ENCODE data around the gene GNAI2.
"Not testable (repeated sequence)": the region's sequence is repeated elsewhere in the genome, so short reads cannot be mapped to it uniquely, and the experiment has no call there.

Gene GNAI2

GRCh38 chr3:50249457-50249856 is 13.5 kb downstream of the GNAI2 start:
- no peak for DNase-seq

DNA sequence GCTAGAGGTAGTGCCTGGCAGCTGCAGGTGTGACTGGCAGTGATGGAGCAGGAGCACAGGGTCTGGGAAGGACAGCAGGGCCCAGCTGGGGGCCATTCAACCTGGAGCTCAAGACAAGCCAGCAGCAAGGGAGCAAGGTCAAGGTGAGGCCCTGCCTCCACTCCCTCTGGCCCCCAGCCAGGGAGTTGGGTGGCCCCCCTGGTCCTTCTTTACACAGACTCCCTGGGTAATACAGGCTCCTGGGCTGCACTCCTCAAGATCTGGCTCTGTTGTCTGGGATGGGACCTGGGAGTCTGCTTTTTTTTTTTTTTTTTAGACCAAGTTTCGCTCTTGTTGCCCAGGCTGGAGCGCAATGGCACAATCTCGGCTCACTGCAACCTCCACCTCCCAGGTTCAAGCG is 14.5 kb downstream of the GNAI2 start:
- no peak for DNase-seq

DNA sequence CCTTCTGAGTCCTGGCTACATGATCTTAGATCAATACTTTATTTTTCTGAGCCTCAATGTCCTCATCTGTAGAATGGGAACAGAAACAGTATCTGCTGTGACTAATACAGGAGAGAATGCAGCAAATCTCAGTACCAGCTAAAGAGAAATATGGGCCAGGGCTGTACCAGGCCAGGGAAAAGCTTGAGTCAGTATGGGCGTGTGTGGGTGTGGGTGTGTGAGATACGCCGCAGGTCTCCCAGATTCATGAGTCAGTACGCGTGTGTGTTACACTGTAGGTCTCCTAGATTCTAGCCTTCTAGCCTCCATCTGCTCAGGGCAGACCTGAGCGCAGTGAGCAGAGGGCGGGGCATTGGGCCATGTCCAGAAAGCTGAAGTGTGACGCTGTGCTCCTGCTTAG is 15.2 kb downstream of the GNAI2 start:
- DNase-seq: no peak

DNA sequence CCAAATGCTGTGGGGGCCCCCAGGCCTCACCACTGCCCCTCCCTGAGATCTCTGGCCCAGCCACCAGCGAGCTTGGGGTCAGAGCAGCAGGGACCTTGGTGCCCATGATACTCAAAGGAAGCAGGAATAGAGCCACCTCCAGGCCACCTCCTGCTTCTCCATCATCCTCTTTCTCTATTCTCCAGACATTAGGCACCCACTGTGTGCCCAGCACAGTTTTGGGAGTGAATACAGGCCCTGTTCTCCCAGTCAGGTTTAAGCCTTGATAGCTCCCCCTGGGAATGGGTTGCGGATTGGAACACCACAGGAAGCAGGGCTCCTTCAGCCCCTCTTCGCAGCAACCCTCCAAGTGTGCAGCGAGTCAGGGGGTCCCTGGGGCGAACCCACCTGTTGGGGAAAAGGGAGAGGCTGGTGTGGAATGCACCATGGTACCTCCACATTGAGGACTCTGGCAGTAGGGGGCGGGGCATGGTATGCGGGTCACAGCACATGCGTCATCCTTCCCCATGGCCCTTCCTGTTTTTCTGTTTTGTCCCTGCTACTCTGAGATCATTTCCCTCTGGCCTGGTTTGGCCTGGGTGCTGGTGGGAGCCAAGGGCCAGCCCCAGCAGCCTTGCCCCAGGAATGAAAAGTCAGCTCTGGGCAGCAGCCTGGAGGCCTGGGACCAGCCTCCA is 18.7 kb downstream of the GNAI2 start:
- DNase-seq: no peak

DNA sequence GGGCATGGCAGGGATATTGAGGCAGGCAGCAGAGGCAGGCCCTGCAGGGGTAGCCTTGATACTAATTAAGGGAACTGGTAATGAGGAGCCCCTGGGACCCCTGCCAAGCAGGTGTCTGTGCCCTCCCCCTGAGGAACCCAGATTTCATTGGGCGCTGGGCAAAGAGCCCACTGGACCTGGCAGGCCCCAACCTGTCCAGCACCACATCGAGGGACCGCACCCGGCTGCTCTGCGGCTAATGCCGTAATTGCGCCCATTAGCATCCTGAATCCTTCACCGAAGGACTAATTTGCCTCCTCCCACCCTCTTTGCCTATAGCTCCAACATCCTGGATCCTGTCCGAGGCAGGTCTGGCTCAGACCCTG is 19.2 kb downstream of the GNAI2 start:
- DNase-seq: no peak

GRCh38 chr3:50256978-50257890 is 21.2 kb downstream of the GNAI2 start:
- no peak for DNase-seq

- DNase-seq: no peak
Measured at GRCh38 chr3:50258029-50258680, 22.2 kb downstream of the GNAI2 start.

- DNase-seq: no peak
Measured at GRCh38 chr3:50258979-50259378, 23.0 kb downstream of the GNAI2 start.

DNA sequence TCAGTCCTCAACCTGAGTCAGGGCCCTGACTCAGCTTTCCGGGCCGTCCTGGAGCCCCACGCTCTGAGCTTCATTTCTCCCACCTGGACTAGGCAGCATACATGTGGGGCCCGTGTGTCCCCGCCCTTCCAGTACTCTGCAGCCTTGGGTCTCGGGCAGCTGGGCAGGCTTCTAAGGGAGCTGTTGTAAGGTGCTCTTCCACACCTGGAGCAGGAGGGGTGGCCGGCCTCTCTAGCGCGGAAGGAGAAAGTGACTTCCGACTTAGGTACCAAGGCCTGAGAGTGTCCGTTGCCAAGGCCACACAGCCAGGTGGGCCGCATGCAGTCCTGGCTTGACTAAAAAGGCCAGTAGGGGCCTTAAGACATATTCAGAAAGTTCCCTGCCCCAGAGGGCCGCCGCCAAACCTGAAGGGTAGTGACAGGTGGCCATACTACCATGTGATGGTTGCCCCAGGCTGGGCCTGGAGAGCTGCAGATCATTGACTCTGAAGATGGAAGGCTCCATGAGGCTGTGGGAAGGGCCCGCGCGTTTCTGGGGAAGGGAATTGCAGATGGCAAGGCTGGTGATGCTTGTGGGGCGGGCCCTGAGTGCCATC is 23.5 kb downstream of the GNAI2 start:
- no peak for DNase-seq

- DNase-seq: peak; percentile 70
Measured at GRCh38 chr3:50260027-50260941, 24.3 kb downstream of the GNAI2 start.

- DNase-seq: no peak
Measured at GRCh38 chr3:50260942-50261441, 25.0 kb downstream of the GNAI2 start.

DNA sequence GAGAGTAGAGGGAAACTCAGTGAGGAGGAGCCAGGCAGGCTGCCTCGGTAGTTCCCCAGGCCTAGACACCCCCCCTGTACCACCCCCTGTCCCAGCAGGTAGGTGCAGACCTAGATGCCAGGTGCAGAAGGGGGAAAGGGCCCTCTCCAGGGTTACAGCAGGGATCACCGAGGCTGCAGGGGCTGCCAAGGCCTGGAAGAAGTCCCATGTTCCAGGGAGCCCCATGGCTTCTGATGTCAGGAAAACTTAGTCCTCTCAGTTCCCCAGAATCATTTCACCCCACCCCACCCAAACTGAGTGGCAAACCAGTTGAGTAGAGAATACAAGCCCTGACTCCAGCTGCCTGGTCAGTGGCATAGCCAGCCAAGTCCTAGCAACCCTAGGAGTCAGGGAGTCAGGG is 25.5 kb downstream of the GNAI2 start:
- no peak for DNase-seq

- not testable (repeated sequence) for DNase-seq
Measured at GRCh38 chr3:50262200-50262599, 26.2 kb downstream of the GNAI2 start.

- DNase-seq: no peak
Measured at GRCh38 chr3:50262778-50263177, 26.8 kb downstream of the GNAI2 start.

DNA sequence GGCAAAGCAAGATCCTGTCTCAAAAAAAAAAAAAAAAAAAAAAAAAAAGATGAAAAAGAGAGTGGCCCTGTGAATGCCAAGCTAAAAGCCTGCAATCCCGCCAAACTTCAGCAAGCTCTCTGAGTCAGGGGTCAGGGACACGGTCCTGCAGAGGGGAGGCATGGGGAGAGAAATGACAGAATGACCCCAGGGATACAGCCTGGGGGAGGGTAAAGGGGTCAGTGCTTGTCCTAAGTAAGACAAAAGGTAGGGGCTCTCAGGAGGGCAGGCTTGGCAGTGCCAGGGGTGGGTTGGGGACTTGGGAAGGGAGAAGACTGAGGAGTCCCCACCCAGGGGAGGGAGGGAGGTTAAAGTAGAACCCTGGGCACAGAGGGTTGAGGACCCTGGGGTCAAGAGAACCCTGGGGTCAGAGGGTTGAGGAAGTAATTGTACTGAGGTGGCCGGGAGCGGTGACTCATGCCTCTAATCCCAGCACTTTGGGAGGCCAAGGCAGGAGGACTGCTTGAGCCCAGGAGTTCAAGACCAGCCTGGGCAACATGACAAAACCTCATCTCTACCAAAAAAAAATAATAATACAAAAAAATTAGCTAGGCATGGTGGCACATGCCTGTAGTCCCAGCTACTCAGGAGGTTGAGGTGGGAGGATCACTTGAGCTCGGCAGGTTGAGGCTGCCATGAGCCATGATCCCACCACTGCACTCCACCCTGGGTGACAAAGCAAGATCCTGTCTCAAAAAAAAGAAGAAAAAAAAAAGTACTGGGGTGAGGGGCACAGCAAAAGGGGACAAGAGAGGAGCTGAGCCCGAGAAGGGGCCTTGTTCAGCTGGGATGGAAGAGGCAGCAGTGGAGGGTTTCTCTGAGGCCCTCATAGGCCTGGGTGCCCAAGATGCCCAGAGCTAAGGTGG is 27.7 kb downstream of the GNAI2 start:
- DNase-seq: no peak

- no peak for DNase-seq
Measured at GRCh38 chr3:50264383-50264963, 28.5 kb downstream of the GNAI2 start.

- no peak for DNase-seq
Measured at GRCh38 chr3:50264964-50265485, 29.0 kb downstream of the GNAI2 start.

GRCh38 chr3:50265571-50265970 is 29.6 kb downstream of the GNAI2 start:
- no peak for DNase-seq

DNA sequence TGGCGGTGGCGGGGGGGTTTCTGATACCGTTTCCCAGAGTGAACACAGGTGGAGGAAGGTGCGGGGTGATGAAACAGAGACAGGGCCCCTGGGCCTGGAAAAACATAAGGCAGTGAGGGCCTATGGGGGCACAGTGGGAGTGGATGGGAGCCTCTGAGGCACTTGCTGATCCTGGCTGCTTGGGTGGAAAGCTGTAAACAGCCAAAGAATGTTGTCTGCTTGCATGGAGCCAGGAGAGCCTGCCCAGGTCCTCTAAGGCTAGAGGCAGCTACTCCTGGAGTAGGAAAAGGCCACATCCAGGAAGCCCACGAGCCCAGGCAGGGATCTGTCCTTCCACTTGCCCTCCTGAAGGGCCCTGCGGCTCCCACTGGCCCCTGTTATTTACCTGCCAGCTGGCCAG is 30.0 kb downstream of the GNAI2 start:
- no peak for DNase-seq

GRCh38 chr3:50266836-50267235 is 30.8 kb downstream of the GNAI2 start:
- no peak for DNase-seq
